ENCODE results near the gene CDK5RAP2.

- TF ChIP-seq POLR2AphosphoS5 (IDR thresholded peaks at IDR 0.05; ENCODE audit: low read depth, low read length) = no peak
- no peak for TF ChIP-seq TAF1 (IDR thresholded peaks at IDR 0.05; ENCODE audit: borderline replicate concordance, insufficient read depth, low read length)
- TF ChIP-seq REST (IDR thresholded peaks at IDR 0.05; ENCODE audit: insufficient read depth in 1 of 2, low read depth in 2 of 2, low read length in 2 of 2) = no peak
- TF ChIP-seq SIN3A (IDR thresholded peaks at IDR 0.05; ENCODE audit: borderline replicate concordance, insufficient read depth, low read length) = no peak
These were observed 23.2 kb downstream of the CDK5RAP2 start for GRCh38 chr9:120556775-120557174.

All from PFSK-1 (cell line).